Measurements from ENCODE around the gene ANKK1. TPM values are rescaled to one million over a fixed set of nuclear protein-coding genes. Genes with fewer than 3 reads are reported as not detected.

The ANKK1 gene
- total RNA-seq, 1 experiment from 2014 or later = 0.22 TPM

DNA sequence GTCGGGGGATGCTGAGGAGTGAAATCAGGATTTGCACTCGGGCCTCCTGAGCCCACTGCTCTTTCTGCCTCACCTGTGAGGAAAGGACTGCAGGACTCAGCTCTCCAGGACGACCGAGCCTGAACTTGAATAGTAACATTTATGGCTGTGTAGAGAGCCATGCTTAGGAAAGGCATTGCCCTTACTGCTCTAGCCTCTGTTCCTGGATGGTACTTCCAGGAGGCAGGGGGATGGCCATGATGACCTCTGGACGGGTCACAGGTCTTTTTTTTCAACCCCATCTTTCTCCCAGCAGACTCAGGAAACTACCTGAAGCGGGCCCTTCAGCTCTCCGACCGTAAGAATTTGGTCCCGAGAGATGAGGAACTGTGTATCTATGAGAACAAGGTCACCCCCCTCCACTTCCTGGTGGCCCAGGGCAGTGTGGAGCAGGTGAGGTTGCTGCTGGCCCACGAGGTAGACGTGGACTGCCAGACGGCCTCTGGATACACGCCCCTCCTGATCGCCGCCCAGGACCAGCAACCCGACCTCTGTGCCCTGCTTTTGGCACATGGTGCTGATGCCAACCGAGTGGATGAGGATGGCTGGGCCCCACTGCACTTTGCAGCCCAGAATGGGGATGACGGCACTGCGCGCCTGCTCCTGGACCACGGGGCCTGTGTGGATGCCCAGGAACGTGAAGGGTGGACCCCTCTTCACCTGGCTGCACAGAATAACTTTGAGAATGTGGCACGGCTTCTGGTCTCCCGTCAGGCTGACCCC, 11.3 kb downstream of the ANKK1 start:
- ATAC-seq (no peak), DNase-seq (ENCODE audit: low read depth, low spot score) (no peak)
- 0 out of 2 replicates have a peak, but pooled peaks cover 2% of the 10 kb centered on the region for H3K27me3 ChIP-seq (ENCODE audit: insufficient read depth, low read length)
- H3K9me3 ChIP-seq (ENCODE audit: control insufficient read depth in 1 of 2, insufficient read depth in 1 of 2, low read depth in 1 of 2, low read length in 2 of 2) = no peaks in the 10 kb centered on the region
- POLR2A ChIA-PET = no interaction called here
- H3K79me2 ChIP-seq (ENCODE audit: insufficient read depth, low read length) = no peaks in the 10 kb centered on the region
- H3K9me2 ChIP-seq (ENCODE audit: insufficient read depth) = no peaks in the 10 kb centered on the region
- intact Hi-C loops (cut with micrococcal nuclease) = no loop called here
- BruUV-seq (replicated peaks) = no TSS peak
- H3K36me3 ChIP-seq (ENCODE audit: control insufficient read depth in 1 of 2, insufficient read depth in 2 of 2, low read length in 2 of 2) = no peaks in the 10 kb centered on the region
- CTCF ChIA-PET = no interaction called here
- RAD21 ChIA-PET (ENCODE audit: low non-redundant PET in 1 of 2, low total read pairs in 2 of 2, uncharacterized antibody in 2 of 2, unreplicated experiment in 2 of 2) = no interaction called here
- no peak overlapping the region for H3K9ac ChIP-seq (ENCODE audit: low read length)
- no peaks in the 10 kb centered on the region for H4K20me1 ChIP-seq (ENCODE audit: insufficient read depth)
- TF ChIP-seq SIN3A (IDR thresholded peaks at IDR 0.05; ENCODE audit: low read depth) = no peak
- TF ChIP-seq ZFX (IDR thresholded peaks at IDR 0.05) = no peak
- TF ChIP-seq ZNF274 (IDR thresholded peaks at IDR 0.05; ENCODE audit: low read depth, low read length) = no peak
- TF ChIP-seq, protein P1, sequence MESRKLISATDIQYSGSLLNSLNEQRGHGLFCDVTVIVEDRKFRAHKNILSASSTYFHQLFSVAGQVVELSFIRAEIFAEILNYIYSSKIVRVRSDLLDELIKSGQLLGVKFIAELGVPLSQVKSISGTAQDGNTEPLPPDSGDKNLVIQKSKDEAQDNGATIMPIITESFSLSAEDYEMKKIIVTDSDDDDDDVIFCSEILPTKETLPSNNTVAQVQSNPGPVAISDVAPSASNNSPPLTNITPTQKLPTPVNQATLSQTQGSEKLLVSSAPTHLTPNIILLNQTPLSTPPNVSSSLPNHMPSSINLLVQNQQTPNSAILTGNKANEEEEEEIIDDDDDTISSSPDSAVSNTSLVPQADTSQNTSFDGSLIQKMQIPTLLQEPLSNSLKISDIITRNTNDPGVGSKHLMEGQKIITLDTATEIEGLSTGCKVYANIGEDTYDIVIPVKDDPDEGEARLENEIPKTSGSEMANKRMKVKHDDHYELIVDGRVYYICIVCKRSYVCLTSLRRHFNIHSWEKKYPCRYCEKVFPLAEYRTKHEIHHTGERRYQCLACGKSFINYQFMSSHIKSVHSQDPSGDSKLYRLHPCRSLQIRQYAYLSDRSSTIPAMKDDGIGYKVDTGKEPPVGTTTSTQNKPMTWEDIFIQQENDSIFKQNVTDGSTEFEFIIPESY (IDR thresholded peaks at IDR 0.05; ENCODE audit: extremely low read depth, insufficient replicate concordance, low read length) = no peak
- TF ChIP-seq CBX3 (IDR thresholded peaks at IDR 0.05; ENCODE audit: low read depth) = no peak
- no peak overlapping the region for H3K4me2 ChIP-seq (ENCODE audit: low read length)
- H3K27ac ChIP-seq (ENCODE audit: low read depth, low read length) = no peak overlapping the region
- no peak overlapping the region for H3K4me3 ChIP-seq (replicated peaks in 1 of 2; ENCODE audit: low read depth in 1 of 2, low read length in 2 of 2)
- H2AFZ ChIP-seq (ENCODE audit: low read depth, low read length, poor library complexity, severe bottlenecking) = no peak overlapping the region
- peaks cover 4 to 7% of the 10 kb centered on the region in 2 experiments; a peak in 2 of 4 replicates for H3K4me1 ChIP-seq (ENCODE audit: control insufficient read depth in 1 of 2, insufficient read depth in 2 of 2, low read length in 2 of 2)

DNA sequence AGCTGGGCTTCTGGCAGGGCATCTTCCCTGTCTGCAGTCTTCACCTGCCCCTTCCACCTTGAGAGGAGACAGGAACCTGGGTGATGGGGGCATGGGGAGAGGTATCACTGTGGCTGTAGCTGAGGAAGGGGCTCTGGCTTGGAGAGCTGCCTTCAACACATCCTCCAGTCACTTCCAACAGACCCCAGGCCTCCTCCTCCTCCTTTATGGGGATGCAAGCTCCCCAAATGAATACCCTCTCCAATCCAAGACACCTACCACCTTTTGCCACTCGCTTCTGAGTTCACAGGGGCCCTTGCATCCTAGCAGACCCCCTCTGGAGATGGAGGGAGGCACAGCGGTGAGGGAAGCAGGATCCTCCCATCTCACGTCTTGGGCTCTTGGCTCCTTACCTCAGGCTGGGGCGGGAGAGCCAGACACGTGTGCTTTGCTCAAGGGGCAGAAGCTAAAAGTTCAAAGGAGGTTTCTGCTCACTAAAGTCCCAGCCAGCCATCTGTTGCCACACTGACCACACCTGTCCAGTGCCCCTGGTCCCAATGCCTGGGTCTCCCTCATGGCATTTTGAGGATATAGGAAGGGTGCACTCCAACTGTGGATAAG, 13.2 kb downstream of the ANKK1 start:
- ATAC-seq (no peak), DNase-seq (ENCODE audit: low read depth, low spot score) (no peak)
- Histone ChIP-seq H3K27me3 (ENCODE audit: insufficient read depth, low read length) (peaks cover 2% of the 10 kb centered on the region; the same call in 1 of the 2 replicates), H3K9me2 (ENCODE audit: insufficient read depth) (no peaks in the 10 kb centered on the region), H3K36me3 (ENCODE audit: control insufficient read depth in 1 of 2, insufficient read depth in 2 of 2, low read length in 2 of 2) (no peaks in the 10 kb centered on the region), H3K9me3 (ENCODE audit: control insufficient read depth in 1 of 2, insufficient read depth in 1 of 2, low read depth in 1 of 2, low read length in 2 of 2) (no peaks in the 10 kb centered on the region), H3K79me2 (ENCODE audit: insufficient read depth, low read length) (no peaks in the 10 kb centered on the region), H2AFZ (ENCODE audit: low read depth, low read length, poor library complexity, severe bottlenecking) (no peak overlapping the region), H3K27ac (ENCODE audit: low read depth, low read length) (no peak overlapping the region), H3K4me2 (ENCODE audit: low read length) (no peak overlapping the region), H3K9ac (ENCODE audit: low read length) (no peak overlapping the region), H3K4me3 (replicated peaks in 1 of 2; ENCODE audit: low read depth in 1 of 2, low read length in 2 of 2) (no peak overlapping the region), H4K20me1 (ENCODE audit: insufficient read depth) (no peaks in the 10 kb centered on the region), H3K4me1 (ENCODE audit: control insufficient read depth in 1 of 2, insufficient read depth in 2 of 2, low read length in 2 of 2) (peaks cover 4 to 7% of the 10 kb centered on the region in 2 experiments; a peak in 2 of 4 replicates)
- intact Hi-C loops (cut with micrococcal nuclease) = no loop called here
- ChIA-PET RAD21 (ENCODE audit: low non-redundant PET in 1 of 2, low total read pairs in 2 of 2, uncharacterized antibody in 2 of 2, unreplicated experiment in 2 of 2) (no interaction called here), CTCF (no interaction called here), POLR2A (no interaction called here)
- no TSS peak for BruUV-seq (replicated peaks)
- TF ChIP-seq EGR1 (IDR thresholded peaks at IDR 0.05; ENCODE audit: low read depth) (no peak), ELF1 (IDR thresholded peaks at IDR 0.05; ENCODE audit: borderline replicate concordance, low read depth) (no peak), ZNF274 (IDR thresholded peaks at IDR 0.05; ENCODE audit: low read depth, low read length) (no peak), SRF (IDR thresholded peaks at IDR 0.05; ENCODE audit: low read depth) (no peak), SP1 (IDR thresholded peaks at IDR 0.05; ENCODE audit: low read depth) (no peak)

Measured in HCT116 (cell line).